ENCODE data around the gene FXYD4. TPM values are rescaled to one million over a fixed set of nuclear protein-coding genes. Genes with fewer than 3 reads are reported as not detected.
"Not testable (repeated sequence)": the region's sequence is repeated elsewhere in the genome, so short reads cannot be mapped to it uniquely, and the experiment has no call there.

FXYD4 gene
- total and polyA plus RNA-seq, 2 experiments from 2014 or later: 0.19 to 0.80 TPM

GRCh38 chr10:43333653-43334052 is 37.8 kb upstream of the FXYD4 start:
- 98% methylated on average over 3 of the region's 3 CpGs for WGBS (ENCODE audit: low lambda C conversion rate, missing lambda C conversion rate)
- TF ChIP-seq EZH2phosphoT487 (IDR thresholded peaks at IDR 0.05; ENCODE audit: low read depth, severe bottlenecking, unreplicated experiment) (no peak), EZH2 (IDR thresholded peaks at IDR 0.05; ENCODE audit: borderline replicate concordance) (no peak), CTCF (IDR thresholded peaks at IDR 0.05; ENCODE audit: poor library complexity) (no peak)
- peaks cover 12% of the 10 kb centered on the region for H3K4me1 ChIP-seq (ENCODE audit: insufficient read depth)
- H4K20me1 ChIP-seq (ENCODE audit: insufficient read depth, poor library complexity, severe bottlenecking): no peaks in the 10 kb centered on the region
- H3K27me3 ChIP-seq: no peaks in the 10 kb centered on the region
- H3K36me3 ChIP-seq (replicated peaks; ENCODE audit: insufficient read depth, low read depth): no peaks in the 10 kb centered on the region
- H3K9me2 ChIP-seq (replicated peaks; ENCODE audit: insufficient read depth): no peaks in the 10 kb centered on the region
- H2AFZ ChIP-seq: no peak overlapping the region
- no peaks in the 10 kb centered on the region for H3K9me3 ChIP-seq (ENCODE audit: low read depth)
- H3K4me2 ChIP-seq: no peak overlapping the region
- DNase-seq (ENCODE audit: low spot score): no peak
- no peaks in the 10 kb centered on the region for H3K79me2 ChIP-seq
- no peak overlapping the region for H3K27ac ChIP-seq
- H3K4me3 ChIP-seq: no peak overlapping the region

DNA sequence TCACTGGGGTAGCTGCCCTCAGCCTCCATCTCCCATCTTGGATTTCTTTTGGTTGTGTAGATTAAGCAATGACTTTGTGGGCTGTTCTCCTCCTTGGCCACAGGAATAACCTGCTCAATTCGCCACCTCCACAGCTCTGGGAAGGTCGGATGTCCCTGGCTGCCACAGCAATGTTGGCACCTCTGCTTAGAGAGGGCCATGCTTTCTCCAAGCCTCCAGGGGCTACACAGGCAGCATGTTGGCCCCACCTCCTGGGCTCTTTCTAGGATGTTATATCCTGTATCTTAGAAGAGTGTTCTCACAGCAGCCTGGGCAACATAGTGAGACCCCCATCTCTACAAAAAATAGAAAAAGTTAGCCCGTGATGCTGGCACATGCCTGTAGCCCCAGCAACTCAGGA is 35.4 kb upstream of the FXYD4 start:
- TF ChIP-seq CTCF (IDR thresholded peaks at IDR 0.05; ENCODE audit: poor library complexity) (no peak), EZH2phosphoT487 (IDR thresholded peaks at IDR 0.05; ENCODE audit: low read depth, severe bottlenecking, unreplicated experiment) (no peak), EZH2 (IDR thresholded peaks at IDR 0.05; ENCODE audit: borderline replicate concordance) (no peak)
- Histone ChIP-seq H4K20me1 (ENCODE audit: insufficient read depth, poor library complexity, severe bottlenecking) (no peaks in the 10 kb centered on the region), H3K27ac (peak overlapping the region; percentile 97), H3K9me2 (replicated peaks; ENCODE audit: insufficient read depth) (no peaks in the 10 kb centered on the region), H3K4me3 (no peak overlapping the region), H3K4me1 (ENCODE audit: insufficient read depth) (peaks cover 12% of the 10 kb centered on the region), H3K4me2 (no peak overlapping the region), H3K36me3 (replicated peaks; ENCODE audit: insufficient read depth, low read depth) (no peaks in the 10 kb centered on the region), H2AFZ (no peak overlapping the region), H3K79me2 (no peaks in the 10 kb centered on the region), H3K27me3 (no peaks in the 10 kb centered on the region), H3K9me3 (ENCODE audit: low read depth) (no peaks in the 10 kb centered on the region)
- DNase-seq (ENCODE audit: low spot score): no peak
- WGBS (ENCODE audit: low lambda C conversion rate, missing lambda C conversion rate): 88% methylated on average over 3 of the region's 3 CpGs

DNA sequence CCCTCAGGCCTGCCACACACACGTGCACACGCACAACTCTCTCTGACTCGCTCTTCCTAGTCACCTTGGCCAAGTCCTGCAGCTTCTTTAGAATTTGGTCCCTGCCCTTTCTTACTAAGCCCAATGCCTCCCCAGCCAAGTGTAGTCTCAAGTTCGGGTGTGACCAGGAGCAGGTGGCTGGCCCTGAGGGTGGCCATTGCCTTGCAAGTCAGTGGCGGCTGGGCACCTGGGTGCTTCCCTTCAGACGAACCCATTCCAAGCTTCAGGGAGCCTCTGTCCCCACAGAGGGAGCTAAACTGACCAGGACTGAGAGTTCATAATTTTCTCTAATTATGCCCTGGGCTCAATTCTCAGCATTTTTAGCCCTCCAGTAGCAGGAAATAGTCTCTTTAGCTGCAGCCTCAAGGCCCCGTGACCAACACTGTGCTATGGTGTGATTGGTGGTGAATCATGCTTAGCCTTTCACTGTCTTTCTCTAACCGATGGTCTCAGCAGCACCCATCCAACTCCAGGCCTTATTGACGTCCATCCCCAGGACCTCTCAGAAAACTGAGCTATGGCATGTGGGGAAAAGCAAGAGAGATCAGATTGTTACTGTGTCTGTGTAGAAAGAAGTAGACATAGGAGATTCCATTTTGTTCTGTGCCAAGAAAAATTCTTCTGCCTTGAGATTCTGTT is 34.7 kb upstream of the FXYD4 start:
- Histone ChIP-seq H3K9me3 (ENCODE audit: low read depth) (no peaks in the 10 kb centered on the region), H4K20me1 (ENCODE audit: insufficient read depth, poor library complexity, severe bottlenecking) (no peaks in the 10 kb centered on the region), H3K4me2 (no peak overlapping the region), H3K79me2 (no peaks in the 10 kb centered on the region), H3K9me2 (replicated peaks; ENCODE audit: insufficient read depth) (no peaks in the 10 kb centered on the region), H3K27me3 (no peaks in the 10 kb centered on the region), H3K36me3 (replicated peaks; ENCODE audit: insufficient read depth, low read depth) (no peaks in the 10 kb centered on the region), H2AFZ (peak overlapping the region; percentile 49), H3K4me3 (no peak overlapping the region), H3K4me1 (ENCODE audit: insufficient read depth) (peaks cover 12% of the 10 kb centered on the region), H3K27ac (peak overlapping the region; percentile 97)
- 79% methylated on average over 9 of the region's 9 CpGs for WGBS (ENCODE audit: low lambda C conversion rate, missing lambda C conversion rate)
- peak; percentile 52 for DNase-seq (ENCODE audit: low spot score)
- TF ChIP-seq CTCF (IDR thresholded peaks at IDR 0.05; ENCODE audit: poor library complexity) (no peak), EZH2phosphoT487 (IDR thresholded peaks at IDR 0.05; ENCODE audit: low read depth, severe bottlenecking, unreplicated experiment) (no peak)

GRCh38 chr10:43337536-43337935 is 33.9 kb upstream of the FXYD4 start:
- WGBS (ENCODE audit: low lambda C conversion rate, missing lambda C conversion rate): 20% methylated on average over 8 of the region's 9 CpGs
- H2AFZ ChIP-seq; H3K27me3 ChIP-seq; H3K9me2 ChIP-seq (replicated peaks; ENCODE audit: insufficient read depth); H3K9me3 ChIP-seq (ENCODE audit: low read depth); DNase-seq (ENCODE audit: low spot score); H3K4me3 ChIP-seq; H3K36me3 ChIP-seq (replicated peaks; ENCODE audit: insufficient read depth, low read depth); H4K20me1 ChIP-seq (ENCODE audit: insufficient read depth, poor library complexity, severe bottlenecking); H3K79me2 ChIP-seq: not testable (repeated sequence)
- Histone ChIP-seq H3K27ac (peak overlapping the region; percentile 86), H3K4me1 (ENCODE audit: insufficient read depth) (peaks cover 12% of the 10 kb centered on the region), H3K4me2 (peak overlapping the region; percentile 32)

Measured in hepatocyte (in vitro differentiated cells).